DND-41 (cell line): ENCODE data around the gene AMPD3.

Experiments
- EZH2 ChIP-seq: IDR thresholded peaks from 3 replicates; pipeline ENCODE4 v1.6.1; 2012; ENCODE audit warnings: borderline replicate concordance, low read depth, mild to moderate bottlenecking, moderate library complexity, low read length, inconsistent platforms; ENCODE audit not compliant: severe bottlenecking
- TF ChIP-seq, protein P1 (sequence below): IDR thresholded peaks from 2 replicates; pipeline ENCODE4 v1.5.1; 2012; ENCODE audit warnings: borderline replicate concordance, low read length, moderate library complexity, mild to moderate bottlenecking; ENCODE audit not compliant: poor library complexity, severe bottlenecking; ENCODE audit errors: extremely low read depth

DNA sequence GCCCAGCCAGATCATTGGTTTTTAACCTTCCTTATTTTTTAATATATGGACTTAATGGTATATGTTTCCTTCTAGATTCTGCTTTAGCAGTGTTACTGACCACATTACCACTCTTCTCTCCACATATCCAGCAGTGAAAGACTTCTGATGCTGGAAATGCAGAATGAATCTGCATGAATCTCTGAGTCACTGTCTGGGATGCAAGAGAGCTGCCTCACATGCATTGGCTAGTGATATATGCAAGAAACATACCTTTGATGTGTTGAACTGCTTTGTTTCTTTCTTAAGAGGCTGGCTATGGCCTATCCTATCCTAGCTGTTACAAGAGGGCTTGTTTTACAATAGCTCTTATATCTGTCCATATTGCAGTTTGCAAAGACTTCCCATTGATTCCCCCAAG lies 16.6 kb upstream of the AMPD3 start:
- TF ChIP-seq, protein P1, sequence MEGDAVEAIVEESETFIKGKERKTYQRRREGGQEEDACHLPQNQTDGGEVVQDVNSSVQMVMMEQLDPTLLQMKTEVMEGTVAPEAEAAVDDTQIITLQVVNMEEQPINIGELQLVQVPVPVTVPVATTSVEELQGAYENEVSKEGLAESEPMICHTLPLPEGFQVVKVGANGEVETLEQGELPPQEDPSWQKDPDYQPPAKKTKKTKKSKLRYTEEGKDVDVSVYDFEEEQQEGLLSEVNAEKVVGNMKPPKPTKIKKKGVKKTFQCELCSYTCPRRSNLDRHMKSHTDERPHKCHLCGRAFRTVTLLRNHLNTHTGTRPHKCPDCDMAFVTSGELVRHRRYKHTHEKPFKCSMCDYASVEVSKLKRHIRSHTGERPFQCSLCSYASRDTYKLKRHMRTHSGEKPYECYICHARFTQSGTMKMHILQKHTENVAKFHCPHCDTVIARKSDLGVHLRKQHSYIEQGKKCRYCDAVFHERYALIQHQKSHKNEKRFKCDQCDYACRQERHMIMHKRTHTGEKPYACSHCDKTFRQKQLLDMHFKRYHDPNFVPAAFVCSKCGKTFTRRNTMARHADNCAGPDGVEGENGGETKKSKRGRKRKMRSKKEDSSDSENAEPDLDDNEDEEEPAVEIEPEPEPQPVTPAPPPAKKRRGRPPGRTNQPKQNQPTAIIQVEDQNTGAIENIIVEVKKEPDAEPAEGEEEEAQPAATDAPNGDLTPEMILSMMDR, result no peak
- TF ChIP-seq EZH2, result no peak
